Colon (tissue), 2 donors: Measurements from ENCODE around the gene FOXQ1.

Experiments
- FAIRE-seq: peaks from 2 replicates; lab custom pipeline; 2012; peaks lifted over from hg19 to GRCh38; lab: Jason Lieb, UNC
- donor health status: control.
- donor health status: control.

FOXQ1 gene

DNA sequence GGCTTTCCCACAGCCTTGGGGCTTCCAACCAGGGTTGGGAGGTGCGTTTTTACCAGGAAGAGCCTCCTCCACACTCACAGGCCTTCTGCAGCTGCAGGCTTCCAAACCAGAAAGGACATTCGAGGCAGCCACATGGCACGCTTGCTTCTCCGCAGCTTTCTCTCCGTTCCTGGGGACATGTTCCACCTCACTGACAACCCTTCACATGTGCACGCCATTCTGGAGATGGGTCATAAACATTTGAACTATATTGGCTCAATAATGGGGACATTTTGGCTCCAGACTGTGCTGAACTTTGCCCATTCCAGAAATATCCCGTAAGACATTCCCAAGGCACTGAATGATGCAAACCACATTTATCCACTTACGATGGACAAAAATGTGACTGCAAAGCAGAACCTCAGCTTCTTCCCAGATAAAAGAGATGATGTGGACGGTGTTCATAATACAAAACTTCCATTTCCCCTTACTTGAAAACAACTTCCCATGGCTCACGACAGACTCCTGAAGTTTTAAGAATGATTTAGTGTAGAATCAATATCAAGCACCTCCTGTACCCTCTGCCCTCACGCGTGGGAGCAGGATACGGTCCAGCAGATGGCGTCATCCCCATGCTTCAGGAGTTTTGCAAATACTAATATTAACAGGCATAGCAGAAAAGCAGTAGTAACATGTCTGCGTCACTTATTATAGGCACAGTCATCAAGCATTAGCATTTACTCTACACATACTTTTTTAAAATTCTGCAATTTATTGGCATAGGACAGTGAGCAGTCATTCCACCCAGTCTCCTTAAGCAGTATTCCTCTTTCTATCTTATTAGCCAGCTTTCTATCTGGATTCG lies 52.1 kb downstream of the FOXQ1 start:
- FAIRE-seq = no peak
